Fibroblast of skin of left quadriceps (primary cell): ENCODE results near the gene MCM6.
A peak's percentile ranks its signal among the peaks of the same experiment; 100 is the strongest.

Experiments used
- DNase-seq, 2 experiments: peaks; one replicate each; pipeline ENCODE4 v3.0.0-alpha.2; 2013; ENCODE audit warnings: low read depth in 2 of 2

The MCM6 gene

GRCh38 chr2:135863233-135863632 is 13.0 kb downstream of the MCM6 start:
- DNase-seq, result no peak

- no peak for DNase-seq
Observed at GRCh38 chr2:135862718-135863117, 13.5 kb downstream of the MCM6 start.

GRCh38 chr2:135853401-135853800 is 22.8 kb downstream of the MCM6 start:
- DNase-seq, result no peak

GRCh38 chr2:135851858-135852257 is 24.4 kb downstream of the MCM6 start:
- peak in 1 of 2 experiments; percentile 21 for DNase-seq

DNA sequence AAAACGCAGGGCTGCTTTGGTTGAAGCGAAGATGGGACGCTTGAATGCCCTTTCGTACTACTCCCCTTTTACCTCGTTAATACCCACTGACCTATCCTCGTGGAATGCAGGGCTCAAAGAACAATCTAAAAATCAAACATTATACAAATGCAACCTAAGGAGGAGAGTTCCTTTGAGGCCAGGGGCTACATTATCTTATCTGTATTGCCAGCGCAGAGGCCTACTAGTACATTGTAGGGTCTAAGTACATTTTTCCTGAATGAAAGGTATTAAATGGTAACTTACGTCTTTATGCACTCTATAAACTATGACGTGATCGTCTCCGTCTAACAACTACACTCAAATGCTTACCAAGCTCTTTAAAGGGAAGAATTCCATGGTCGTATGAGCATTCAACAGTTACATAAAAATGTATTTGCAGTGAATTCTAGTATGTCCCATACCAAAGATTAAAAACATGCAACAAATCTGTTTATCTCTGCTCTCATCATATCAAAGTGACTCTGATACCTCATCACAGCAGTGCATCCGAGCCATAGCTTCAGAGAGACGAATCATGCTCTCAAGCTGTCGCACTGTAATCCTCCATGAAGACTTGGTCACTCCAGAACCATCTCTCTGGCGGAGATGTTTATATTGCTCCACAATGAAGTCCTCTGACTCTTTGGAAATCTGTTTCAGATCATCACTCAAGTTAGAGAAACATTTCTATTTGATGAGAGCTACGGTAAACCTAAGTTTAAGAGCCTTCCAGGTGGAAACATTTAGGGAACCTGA is 25.2 kb downstream of the MCM6 start:
- no peak for DNase-seq

DNA sequence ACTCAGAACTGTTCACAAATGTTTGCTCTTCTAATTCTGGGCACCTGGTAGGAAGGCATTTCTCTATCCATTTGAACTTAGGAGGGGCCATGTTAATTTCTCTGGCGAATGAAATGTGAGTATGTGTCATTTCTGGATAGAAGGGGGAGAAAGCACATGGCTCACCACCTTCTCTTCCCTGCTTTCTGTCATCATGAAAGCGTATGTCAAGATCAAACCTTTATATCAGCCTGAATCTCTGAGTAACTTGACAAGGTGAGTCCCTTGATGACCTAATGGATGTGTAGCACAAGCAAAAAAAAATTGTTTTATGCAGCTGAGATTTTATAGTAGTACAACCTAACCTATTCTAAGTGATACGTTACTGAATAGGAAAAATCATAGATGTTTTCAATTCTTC is 27.2 kb downstream of the MCM6 start:
- DNase-seq, result no peak

DNA sequence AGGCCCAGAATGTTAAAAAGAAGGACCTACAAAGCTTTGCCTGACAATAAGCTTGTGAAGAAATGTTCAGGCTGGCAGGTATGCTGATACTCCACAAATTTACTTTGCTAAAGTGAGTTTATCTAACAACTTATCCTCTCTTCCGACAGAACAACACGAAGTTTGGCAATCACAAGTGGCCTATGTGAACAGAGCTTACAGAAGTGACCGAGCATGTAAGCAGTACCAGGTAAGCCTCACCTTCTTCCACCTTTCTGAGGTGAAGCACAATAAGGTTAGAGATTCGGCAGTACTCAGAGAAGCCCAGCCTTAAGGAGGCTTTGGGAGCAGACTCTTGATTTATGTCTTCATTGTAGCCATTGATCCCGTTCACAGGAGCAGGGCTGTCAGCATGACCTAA is 30.2 kb downstream of the MCM6 start:
- no peak for DNase-seq

DNA sequence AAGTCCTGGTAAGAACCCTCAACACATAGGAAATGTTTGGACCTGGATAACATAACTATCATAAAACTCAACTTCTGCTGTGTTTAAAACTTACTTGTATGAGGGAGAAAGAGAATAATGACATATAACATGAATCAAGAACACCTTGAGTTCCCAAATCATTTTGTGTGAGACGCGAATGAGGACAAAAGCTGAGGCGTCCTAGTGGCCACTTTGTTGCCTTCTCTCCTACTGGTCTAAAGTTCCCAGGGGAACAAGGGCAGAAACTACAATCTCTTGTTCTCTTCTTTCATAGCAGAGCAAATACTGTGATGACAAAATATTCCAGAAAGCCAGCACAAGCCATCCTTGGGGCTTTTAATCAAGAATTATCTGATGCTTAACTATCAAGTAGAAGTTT is 31.0 kb downstream of the MCM6 start:
- DNase-seq, result no peak

DNA sequence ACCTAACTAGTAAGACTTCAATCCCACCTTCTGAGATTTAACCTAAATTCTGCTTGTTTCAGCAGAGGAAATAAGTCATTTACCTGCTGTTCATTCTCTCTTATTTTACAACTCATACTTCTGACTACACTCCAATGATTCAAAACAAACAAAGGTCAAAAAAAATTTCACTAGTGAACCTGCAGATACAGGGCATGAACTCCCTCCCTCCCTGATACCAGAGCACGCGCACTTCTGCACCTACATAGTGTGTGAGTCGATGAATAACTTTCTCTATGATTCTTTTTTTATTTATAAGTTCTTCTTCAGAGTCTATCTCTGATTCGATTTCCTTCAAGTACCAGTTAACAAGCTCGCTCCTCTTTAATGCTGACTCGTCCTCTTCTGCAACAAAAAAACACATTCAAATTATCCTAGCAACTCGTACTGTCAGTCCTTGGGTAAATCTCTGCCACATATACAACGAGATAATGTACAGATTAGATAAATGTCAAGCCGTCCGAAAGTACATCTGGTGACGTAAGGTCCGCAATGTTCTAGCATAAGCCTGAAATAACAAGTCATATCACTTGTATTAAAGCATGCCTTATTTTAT is 31.8 kb downstream of the MCM6 start:
- no peak for DNase-seq

DNA sequence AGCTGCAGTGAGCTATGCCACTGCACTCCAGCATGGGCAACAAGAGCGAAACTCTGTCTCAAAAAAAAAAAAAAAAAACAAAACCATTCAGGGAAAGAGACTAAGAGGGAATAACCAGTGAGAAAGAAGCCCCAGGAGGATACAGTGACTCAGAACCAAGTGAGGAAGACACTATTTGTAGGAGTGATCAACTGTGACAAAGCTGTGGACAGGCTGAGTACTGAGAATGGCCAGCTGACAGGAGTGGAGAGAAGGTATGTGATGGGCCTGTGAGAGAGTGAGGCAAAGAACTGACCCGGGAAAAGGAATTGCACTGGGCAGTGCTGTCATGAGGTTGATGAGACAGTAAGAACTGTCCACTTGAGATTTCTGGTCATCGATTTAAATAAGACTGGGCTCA is 32.6 kb downstream of the MCM6 start:
- DNase-seq, result no peak

DNA sequence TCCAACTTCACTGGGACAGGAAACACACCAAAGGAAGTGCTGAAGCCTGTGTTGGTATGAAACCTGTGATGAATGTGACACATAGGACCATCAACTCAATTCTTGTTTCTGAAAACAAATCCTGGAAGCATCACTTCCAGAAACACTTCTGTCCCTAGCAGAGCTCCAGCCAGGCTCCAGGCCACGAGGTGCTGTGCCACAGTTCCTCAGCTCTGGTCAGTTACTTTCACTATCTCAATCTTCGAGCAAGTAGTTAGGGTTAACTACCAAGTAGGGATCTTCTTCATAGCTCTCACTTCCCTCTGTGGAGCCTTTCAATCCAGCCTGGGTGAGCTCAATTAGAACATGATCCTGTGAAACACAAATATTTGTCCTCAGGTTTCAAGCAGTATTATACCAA is 35.6 kb downstream of the MCM6 start:
- DNase-seq, result no peak

DNA sequence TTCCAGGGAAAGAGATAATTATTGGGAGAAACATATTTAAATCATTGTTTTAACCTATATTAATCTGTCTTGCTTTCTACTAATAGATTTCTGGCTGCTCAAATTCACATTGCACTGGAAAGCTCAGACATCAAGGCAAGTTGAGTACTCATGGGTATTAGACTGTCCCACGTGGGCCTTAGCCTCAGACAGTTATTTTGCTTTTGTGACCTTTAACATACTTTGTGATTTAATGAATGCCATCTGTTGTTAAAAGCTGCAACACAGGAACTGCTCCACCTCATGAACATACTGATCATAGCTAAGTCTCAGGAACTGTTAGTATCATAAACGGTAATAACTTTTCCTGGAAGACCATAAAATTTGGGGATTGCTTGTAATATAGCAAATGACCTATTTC is 36.5 kb downstream of the MCM6 start:
- DNase-seq, result peak; percentile 87

DNA sequence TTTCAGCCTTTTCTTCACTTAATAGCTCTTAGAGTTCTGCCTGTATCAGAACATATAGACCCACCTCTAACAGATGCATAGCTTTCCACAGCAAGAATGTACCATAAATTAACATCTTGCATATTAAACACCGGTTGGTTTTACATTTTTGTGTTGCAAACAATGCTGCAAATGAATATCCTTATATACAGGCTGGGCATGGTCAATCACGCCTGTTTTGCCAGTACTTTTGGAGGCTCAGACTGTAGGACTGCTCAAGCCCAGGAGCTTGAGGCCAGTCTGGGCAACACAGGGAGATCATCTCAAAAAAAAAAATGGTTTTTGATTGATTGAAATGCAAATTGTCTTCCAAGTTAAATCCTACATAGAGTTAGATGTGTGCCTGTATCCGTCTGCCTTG is 37.7 kb downstream of the MCM6 start:
- DNase-seq, result no peak

DNA sequence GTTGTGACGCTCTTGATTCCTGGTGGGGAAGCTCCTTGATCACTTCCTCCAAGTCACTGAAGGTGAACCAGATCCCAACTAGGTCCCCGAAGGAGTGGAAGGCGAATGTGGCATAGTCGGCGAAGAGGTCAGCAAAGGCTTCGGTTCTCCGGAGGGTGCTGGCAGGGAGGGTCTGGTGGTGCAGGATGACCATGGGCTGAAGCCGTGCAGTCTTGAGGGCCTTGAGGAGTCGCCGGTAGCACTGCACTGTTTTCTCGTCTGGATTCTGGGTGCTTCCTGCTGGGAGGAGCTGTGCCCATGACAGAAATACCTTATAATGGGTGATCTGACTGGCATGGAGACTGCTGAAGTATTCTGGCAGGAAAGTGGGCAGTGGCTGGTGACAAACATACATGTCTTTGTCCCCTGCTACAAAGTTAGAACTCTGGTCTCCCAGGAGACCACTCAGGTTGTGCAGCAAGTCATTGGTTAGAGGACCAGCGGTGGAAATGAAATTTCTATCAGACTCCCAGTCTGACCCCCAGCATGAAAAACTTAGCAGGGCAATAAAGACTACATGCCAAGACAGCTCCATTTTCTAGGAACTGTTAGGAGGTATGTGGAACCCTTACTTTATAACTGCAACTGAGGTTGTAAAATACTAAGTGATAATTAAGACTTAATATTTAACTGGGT is 39.5 kb downstream of the MCM6 start, which contains the start of gene LCT:
Gene LCT (minus strand): TSS at position 589 of the 675 bp plus-strand sequence. CDS start 15 bp downstream, at position 574.
- no peak for DNase-seq

- no peak for DNase-seq
Observed at GRCh38 chr2:135832891-135833290, 43.4 kb downstream of the MCM6 start.

DNA sequence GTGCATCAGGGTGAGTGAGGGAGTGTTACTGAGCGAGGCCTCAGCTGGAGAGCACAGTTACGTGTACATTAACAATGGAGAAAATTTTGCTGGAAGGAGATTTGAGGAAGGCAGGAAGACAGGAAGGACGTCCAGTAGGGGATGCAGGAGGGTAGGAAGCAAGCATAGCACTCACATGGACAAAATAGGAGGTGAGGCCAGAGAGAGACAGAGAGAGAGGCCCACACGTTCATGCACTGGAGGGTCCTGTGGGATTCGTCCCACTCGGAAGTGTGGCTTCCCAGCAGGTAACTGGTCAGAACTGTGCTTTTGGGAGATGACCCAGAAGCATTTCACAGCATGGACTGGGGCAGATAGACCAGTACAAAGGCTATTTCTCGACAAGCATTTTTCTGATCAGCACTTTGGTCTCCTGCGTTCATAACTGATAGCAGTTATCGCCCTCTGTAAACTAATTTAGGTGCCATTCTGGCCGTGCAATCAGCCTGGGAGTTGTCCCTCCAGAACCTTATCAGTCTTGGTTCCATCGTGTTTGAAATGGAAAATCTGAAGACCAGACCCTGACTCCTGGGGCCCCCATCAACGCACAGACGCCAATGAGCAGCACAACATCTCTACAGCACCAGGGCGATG is 44.9 kb downstream of the MCM6 start:
- DNase-seq, result no peak

DNA sequence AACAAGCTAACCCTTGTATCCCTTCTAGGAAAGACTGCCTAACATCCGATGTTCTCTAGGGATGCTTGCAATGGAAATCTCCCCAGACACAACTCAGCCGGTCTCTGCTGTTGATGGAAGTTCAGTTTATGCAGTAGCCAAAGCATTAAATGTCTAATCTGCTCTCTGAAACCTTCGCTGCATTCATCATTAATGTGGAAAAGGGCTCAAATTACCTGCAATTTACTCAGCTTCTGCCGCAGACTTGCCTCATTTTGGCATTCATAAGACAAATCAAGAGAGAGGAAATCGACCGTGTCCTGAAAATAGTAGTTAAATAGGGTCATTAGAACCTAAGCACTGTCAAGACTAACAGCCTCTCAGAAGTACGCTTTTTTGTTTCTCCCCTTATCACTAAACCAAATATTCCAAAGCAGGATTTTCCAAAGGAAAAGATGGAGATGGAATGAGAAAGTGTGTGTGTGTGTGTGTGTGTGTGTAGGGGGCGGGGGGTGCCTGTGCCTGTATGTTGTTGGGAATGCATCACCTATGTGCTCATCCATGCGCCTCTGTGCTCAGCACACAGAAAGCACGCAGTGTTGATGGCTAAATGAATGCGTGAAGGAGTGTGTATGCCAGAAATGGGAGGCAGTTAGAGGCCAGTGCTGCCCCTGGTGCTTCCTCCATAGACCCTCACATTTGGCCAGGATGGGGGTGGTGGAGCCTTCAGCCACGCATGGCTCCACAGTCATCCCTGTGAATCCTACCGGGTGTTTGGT is 46.7 kb downstream of the MCM6 start:
- no peak for DNase-seq

DNA sequence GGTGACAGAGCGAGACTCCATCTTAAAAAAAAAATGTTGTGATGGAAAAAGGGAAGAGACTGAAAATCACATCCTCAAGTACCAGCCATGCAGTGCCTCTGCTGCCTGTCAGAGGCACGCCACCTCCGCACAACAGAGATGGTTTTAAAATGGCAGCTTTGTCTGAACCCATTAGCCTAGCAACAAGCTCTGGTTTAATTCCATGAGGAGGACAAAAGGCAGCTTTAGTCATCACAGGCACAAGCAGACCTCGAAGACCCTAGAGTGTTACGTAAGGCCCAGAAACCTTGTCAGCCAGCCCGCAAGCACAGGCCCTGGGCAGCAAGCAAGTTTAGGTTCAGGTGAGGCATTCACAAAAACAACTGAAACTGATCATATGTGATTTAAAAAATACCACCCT is 49.7 kb downstream of the MCM6 start:
- DNase-seq, result no peak

DNA sequence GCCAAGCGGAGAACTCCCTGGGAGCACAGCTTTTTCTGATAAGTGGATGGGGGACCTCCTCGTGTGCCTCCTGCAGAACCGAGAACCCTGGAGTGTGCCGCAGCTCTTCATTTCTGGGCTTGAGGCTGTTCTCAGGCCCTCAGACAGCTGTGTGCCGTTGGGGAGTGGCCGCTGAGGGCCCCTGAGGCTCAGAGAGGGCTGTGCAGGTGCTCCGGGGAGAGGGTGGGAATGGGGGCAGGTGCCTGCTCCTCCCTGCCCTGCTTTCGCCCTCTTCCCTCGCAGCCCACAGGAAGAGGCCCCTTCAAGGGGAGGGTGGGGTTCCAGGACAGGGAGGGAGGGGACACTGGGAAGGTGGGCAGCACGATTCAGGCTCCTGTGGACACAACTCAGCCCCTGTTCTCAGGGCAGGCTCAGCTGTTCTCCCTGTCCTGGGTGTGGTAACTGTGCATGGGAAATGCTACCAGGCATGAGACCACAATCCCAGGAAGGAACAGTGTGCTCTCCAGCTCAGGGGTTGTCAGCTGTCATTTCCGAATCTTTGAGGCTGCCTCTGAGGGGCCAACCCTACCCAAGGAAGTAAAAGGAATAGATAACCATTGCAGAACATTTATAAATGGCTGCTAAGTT is 50.6 kb downstream of the MCM6 start:
- no peak for DNase-seq

GRCh38 chr2:135825131-135825530 is 51.1 kb downstream of the MCM6 start:
- DNase-seq, result no peak

DNA sequence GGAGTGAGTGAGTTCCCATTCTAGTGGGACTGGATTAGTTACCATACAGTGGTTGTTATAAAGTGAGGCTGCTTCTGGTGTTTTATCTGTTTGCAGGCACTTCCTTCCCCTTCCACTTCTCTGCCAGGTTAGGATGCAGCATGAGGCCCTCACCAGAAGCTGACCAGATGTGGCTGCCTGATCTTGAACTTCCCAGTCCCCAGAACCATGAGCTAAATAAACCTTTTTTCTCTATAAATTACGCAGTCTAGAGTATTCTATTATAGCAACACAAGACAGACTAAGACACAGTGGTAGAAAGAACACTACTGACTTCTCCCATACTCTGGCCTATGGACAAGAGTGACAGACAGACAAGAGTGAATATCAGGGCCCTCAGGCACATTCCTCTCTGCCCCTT is 53.4 kb downstream of the MCM6 start:
- DNase-seq, result no peak
